Left lung (tissue), 10 donors: Measurements from ENCODE around the gene BAIAP2. TPM values are rescaled to one million over a fixed set of nuclear protein-coding genes. Genes with fewer than 3 reads are reported as not detected.
A peak's percentile ranks its signal among the peaks of the same experiment; 100 is the strongest.

Source experiments
- ATAC-seq: fragments of 200-7000 bp; cut with Tn5 transposase; one replicate; pipeline ENCODE4 v1.9.1; 2020; ENCODE audit warnings: moderate library complexity
- DNase-seq, 4 donors: peaks; one replicate each; pipeline ENCODE4 v3.0.0-alpha.2; 2013 to 2020
- H3K27ac ChIP-seq, 2 donors: fragments of 200-600 bp; sonication (generic) in 1 of 2; one replicate each; pipeline versions ENCODE4 v1.5.0 to v1.8.0; 2020 to 2021
- H3K27me3 ChIP-seq, 2 donors: fragments of 200-600 bp; sonication (generic) in 1 of 2; one replicate each; pipeline versions ENCODE4 v1.5.0 to v1.8.0; 2020 to 2021
- H3K36me3 ChIP-seq, 2 donors: fragments of 200-600 bp; sonication (generic) in 1 of 2; one replicate each; pipeline versions ENCODE4 v1.5.0 to v1.8.0; 2020 to 2021
- H3K4me1 ChIP-seq, 2 donors: fragments of 200-600 bp; one replicate each; pipeline ENCODE4 v1.8.0; 2021
- H3K4me3 ChIP-seq, 2 donors: fragments of 200-600 bp; sonication (generic) in 1 of 2; one replicate each; pipeline versions ENCODE4 v1.5.0 to v1.8.0; 2020 to 2021; ENCODE audit warnings: mild to moderate bottlenecking in 1 of 2
- H3K9me3 ChIP-seq, 2 donors: fragments of 200-600 bp; sonication (generic) in 1 of 2; one replicate each; pipeline versions ENCODE4 v1.5.0 to v1.8.0; 2020 to 2021
- CTCF ChIP-seq, 2 donors: fragments of 200-600 bp; sonication (generic) in 1 of 2; IDR thresholded peaks; one replicate each; pipeline versions ENCODE4 v1.5.0 to v1.8.0; 2021; ENCODE audit warnings: antibody characterized with exemption in 2 of 2
- intact Hi-C, 2 donors: fragments of 100-400 bp; cut with DNase I; formaldehyde crosslinking; loops; one replicate each; pipeline versions ENCODE4 v1.11.2 to v1.14.2; 2022
- polyA plus RNA-seq, 6 donors: library from polyadenylated mRNA; unstranded; fragments of 120-200 nt; gene quantifications; one replicate each; pipeline ENCODE4 v1.2.1, GENCODE V29; 2013; ENCODE audit not compliant: insufficient read length in 6 of 6
- total RNA-seq, 2 donors: library from RNA; stranded (reverse); fragmentation: NEBNext Ultra II Directional; extraction: Animal tissue kit (Norgen Biotek cat#: 25700); gene quantifications; one replicate each; pipeline ENCODE4 v1.2.1, GENCODE V29; 2021
- donor health status: DM: no; HTN: yes; CAD: no.
- donor health status: DM: no; HTN: no; CAD: no.

The BAIAP2 gene
- total and polyA plus RNA-seq, 8 donors, result 40.9 to 135 (median 52.6) TPM

GRCh38 chr17:81058263-81058871, 23.4 kb downstream of the BAIAP2 start:
- no peak overlapping the region for H3K27ac ChIP-seq

DNA sequence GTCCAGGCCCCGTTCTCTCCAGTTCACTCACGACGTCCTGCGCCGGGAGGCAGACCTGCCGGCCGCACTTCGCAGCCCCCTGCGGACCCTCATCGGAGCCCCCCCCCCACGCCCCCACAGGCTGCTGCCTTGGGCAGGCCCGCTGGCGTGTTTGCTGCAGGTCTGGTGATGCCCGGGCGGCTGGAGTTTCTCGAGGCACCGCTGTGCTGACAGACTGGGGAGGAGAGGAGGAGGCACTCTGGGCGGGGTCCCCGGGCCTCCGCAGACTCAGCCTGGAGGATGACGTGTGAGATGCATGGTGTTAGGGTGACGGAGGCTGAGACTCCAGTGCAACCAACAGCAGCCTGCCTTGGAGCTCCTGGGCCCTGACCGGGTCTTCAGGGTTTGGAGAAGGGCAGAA, 24.1 kb downstream of the BAIAP2 start:
- intact Hi-C loops, result no loop called here
- no peak overlapping the region for H3K4me3 ChIP-seq
- H3K4me1 ChIP-seq, result peaks cover 16 to 22% of the 10 kb centered on the region in 2 donors
- ATAC-seq (no peak), DNase-seq (no peak)
- H3K27me3 ChIP-seq, result no peaks in the 10 kb centered on the region
- H3K9me3 ChIP-seq, result no peaks in the 10 kb centered on the region
- H3K36me3 ChIP-seq, result peaks cover 0 to 21% of the 10 kb centered on the region in 2 donors
- H3K27ac ChIP-seq, result peak overlapping the region in 1 of 2 donors; percentile 7
- no peak for TF ChIP-seq CTCF (IDR thresholded peaks at IDR 0.05)

More at GRCh38 chr17:81058263-81058871, 23.4 kb downstream of the BAIAP2 start:
- Histone ChIP-seq H3K36me3 (peaks cover 0 to 21% of the 10 kb centered on the region in 2 donors), H3K4me1 (peaks cover 10 to 16% of the 10 kb centered on the region in 2 donors), H3K27me3 (no peaks in the 10 kb centered on the region), H3K9me3 (no peaks in the 10 kb centered on the region), H3K4me3 (no peak overlapping the region)
- TF ChIP-seq CTCF (IDR thresholded peaks at IDR 0.05), result no peak
- DNase-seq (no peak), ATAC-seq (no peak)
- intact Hi-C loops, result no loop called here

DNA sequence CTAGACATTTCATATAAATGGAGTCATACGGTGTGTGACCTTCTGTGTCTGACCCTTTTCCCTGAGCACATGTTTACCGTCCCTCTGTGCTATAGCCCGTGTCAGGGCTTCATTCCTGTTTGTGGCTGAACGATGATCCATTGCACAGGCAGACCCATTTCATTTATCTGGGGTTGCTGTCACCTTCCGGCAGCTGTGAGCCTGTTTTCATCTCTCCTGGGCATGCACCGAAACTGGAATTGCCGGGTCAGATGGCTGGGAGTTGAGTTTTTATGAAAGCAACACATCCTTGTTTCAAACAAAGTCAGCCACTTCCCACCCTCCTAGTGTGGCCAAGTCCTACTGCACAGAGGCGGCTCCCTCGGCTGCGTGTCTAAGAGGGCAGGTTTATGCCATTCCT, 25.5 kb downstream of the BAIAP2 start:
- DNase-seq (no peak), ATAC-seq (no peak)
- Histone ChIP-seq H3K36me3 (peaks cover 0 to 21% of the 10 kb centered on the region in 2 donors), H3K4me1 (peaks cover 23 to 36% of the 10 kb centered on the region in 2 donors), H3K9me3 (no peaks in the 10 kb centered on the region), H3K27ac (no peak overlapping the region), H3K27me3 (no peaks in the 10 kb centered on the region), H3K4me3 (no peak overlapping the region)
- TF ChIP-seq CTCF (IDR thresholded peaks at IDR 0.05), result no peak
- intact Hi-C loops, result no loop called here

- Histone ChIP-seq H3K36me3 (peaks cover 0 to 21% of the 10 kb centered on the region in 2 donors), H3K27me3 (no peaks in the 10 kb centered on the region), H3K9me3 (no peaks in the 10 kb centered on the region), H3K4me1 (peaks cover 28 to 42% of the 10 kb centered on the region in 2 donors), H3K27ac (no peak overlapping the region), H3K4me3 (no peak overlapping the region)
- intact Hi-C loops, result no loop called here
- no peak for DNase-seq
- TF ChIP-seq CTCF (IDR thresholded peaks at IDR 0.05), result no peak
- ATAC-seq, result no peak
Measured at GRCh38 chr17:81061027-81061735, 26.2 kb downstream of the BAIAP2 start.

DNA sequence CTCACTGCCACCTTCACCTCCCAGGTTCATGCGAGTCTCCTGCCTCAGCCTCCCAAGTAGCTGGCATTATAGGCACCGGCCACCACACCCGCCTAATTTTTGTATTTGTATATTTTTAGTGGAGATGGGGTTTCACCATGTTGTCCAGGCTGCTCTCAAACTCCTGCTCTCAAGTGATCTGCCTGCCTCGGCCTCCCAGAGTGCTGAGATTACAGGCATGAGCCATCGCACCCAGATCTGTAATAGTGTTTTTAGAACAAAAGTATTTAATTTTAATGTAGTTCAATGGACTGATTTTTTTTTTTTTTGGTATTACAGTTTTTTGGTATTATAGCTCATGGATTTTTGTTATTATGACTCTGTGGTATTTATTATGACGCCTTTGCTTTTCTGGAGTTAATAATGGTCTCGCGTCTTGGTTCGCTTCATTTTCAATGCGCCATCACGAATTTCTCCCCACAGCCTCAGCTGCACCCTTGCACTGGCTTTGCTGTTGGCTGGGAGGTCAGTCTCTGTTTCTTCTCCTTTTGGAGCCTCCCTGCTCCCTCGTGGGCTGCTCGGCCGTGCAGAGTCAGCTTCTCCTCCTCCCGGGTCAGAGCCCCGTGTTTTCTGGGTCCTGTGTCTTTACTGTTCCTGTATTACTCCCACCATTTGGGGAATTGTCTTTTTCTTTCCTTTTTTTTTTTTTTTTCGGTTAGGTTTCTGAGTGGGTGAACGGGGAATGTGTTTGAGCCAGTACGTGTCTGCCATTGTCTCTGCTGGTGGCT, 27.2 kb downstream of the BAIAP2 start:
- DNase-seq (no peak), ATAC-seq (no peak)
- Histone ChIP-seq H3K27ac (no peak overlapping the region), H3K36me3 (peaks cover 0 to 23% of the 10 kb centered on the region in 2 donors), H3K4me1 (peaks cover 23 to 42% of the 10 kb centered on the region in 2 donors), H3K9me3 (no peaks in the 10 kb centered on the region), H3K4me3 (no peak overlapping the region), H3K27me3 (no peaks in the 10 kb centered on the region)
- intact Hi-C loops, result no loop called here
- no peak for TF ChIP-seq CTCF (IDR thresholded peaks at IDR 0.05)
